ENCODE data around the gene IGSF21.

DNA sequence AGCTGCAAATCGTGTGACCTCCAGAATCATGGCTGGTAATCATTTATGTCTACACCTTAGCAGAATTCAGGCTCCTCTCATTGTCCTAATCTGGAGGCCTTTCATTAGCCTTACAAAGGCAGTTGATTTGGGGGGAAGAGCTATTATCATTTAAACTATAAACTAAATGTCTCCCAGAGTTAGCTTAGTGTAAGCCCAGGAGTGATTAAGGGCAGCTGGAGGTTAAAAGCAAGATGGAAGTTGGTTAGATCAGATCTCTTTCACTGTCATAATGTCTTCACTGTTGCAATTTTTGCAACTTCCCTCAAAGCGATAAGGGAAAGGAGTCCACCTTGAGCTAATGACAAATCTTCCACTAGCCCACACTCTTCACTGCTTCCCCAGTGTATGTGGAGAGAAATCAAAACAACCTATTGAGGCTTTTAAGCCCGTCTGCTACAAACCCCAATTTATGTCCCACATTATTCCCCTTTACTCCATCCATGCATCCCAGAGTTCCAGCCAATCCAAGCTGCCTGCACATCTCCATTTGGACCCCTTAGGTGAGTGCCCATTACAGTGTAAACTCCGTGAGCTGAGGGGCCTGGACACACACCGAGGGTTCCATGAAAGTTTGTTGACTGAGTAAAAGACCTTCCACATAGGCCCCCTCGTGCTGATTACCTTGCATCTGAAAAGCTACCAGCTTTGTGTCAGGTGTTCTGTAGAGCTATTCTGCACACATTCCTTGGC, 311.7 kb downstream of the IGSF21 start:
- TF ChIP-seq, protein P1, sequence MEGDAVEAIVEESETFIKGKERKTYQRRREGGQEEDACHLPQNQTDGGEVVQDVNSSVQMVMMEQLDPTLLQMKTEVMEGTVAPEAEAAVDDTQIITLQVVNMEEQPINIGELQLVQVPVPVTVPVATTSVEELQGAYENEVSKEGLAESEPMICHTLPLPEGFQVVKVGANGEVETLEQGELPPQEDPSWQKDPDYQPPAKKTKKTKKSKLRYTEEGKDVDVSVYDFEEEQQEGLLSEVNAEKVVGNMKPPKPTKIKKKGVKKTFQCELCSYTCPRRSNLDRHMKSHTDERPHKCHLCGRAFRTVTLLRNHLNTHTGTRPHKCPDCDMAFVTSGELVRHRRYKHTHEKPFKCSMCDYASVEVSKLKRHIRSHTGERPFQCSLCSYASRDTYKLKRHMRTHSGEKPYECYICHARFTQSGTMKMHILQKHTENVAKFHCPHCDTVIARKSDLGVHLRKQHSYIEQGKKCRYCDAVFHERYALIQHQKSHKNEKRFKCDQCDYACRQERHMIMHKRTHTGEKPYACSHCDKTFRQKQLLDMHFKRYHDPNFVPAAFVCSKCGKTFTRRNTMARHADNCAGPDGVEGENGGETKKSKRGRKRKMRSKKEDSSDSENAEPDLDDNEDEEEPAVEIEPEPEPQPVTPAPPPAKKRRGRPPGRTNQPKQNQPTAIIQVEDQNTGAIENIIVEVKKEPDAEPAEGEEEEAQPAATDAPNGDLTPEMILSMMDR (IDR thresholded peaks at IDR 0.05; ENCODE audit: poor library complexity): no peak
- no peak for TF ChIP-seq EZH2phosphoT487 (IDR thresholded peaks at IDR 0.05; ENCODE audit: low read depth, severe bottlenecking, unreplicated experiment)
- TF ChIP-seq EZH2 (IDR thresholded peaks at IDR 0.05; ENCODE audit: borderline replicate concordance): no peak
